ENCODE results near the gene MCC.
"Not testable (repeated sequence)": the region's sequence is repeated elsewhere in the genome, so short reads cannot be mapped to it uniquely, and the experiment has no call there.

MCC gene

GRCh38 chr5:113489299-113489698 lies 1.0 kb upstream of the MCC start:
- no peak for DNase-seq

GRCh38 chr5:113488645-113489184 lies 462 bp upstream of the MCC start:
- no peak for DNase-seq

GRCh38 chr5:113487416-113487780 lies 855 bp downstream of the MCC start:
- no peak for DNase-seq

GRCh38 chr5:113480243-113480642 lies 8.0 kb downstream of the MCC start:
- DNase-seq: no peak

GRCh38 chr5:113478691-113479090 lies 9.6 kb downstream of the MCC start:
- no peak for DNase-seq

GRCh38 chr5:113474100-113474728 lies 14.0 kb downstream of the MCC start:
- no peak for DNase-seq

GRCh38 chr5:113463032-113463431 lies 25.2 kb downstream of the MCC start:
- DNase-seq: no peak

GRCh38 chr5:113457106-113457505 lies 31.1 kb downstream of the MCC start:
- DNase-seq: not testable (repeated sequence)

GRCh38 chr5:113452941-113453340 lies 35.3 kb downstream of the MCC start:
- DNase-seq: no peak

GRCh38 chr5:113451797-113452196 lies 36.5 kb downstream of the MCC start:
- no peak for DNase-seq

GRCh38 chr5:113450929-113451328 lies 37.3 kb downstream of the MCC start:
- no peak for DNase-seq

GRCh38 chr5:113450462-113450861 lies 37.8 kb downstream of the MCC start:
- no peak for DNase-seq

- DNase-seq: no peak
These were observed 40.0 kb downstream of the MCC start for GRCh38 chr5:113448252-113448651.

- DNase-seq: no peak
These were observed 40.7 kb downstream of the MCC start for GRCh38 chr5:113447498-113448050.

- no peak for DNase-seq
These were observed 41.8 kb downstream of the MCC start for GRCh38 chr5:113446358-113446927.

GRCh38 chr5:113437111-113437510 lies 51.1 kb downstream of the MCC start:
- DNase-seq: no peak

GRCh38 chr5:113435575-113435974 lies 52.7 kb downstream of the MCC start:
- no peak for DNase-seq

GRCh38 chr5:113434889-113435288 lies 53.4 kb downstream of the MCC start, which contains the start of gene TSSK1B:
Gene TSSK1B (minus strand): TSS chr5:113434989. CDS start chr5:113434839, 150 bp downstream.
- no peak for DNase-seq

GRCh38 chr5:113433862-113434612 lies 54.2 kb downstream of the MCC start:
- DNase-seq: no peak

- no peak for DNase-seq
These were observed 55.2 kb downstream of the MCC start for GRCh38 chr5:113433071-113433470.

GRCh38 chr5:113427871-113428574 lies 60.2 kb downstream of the MCC start:
- DNase-seq: no peak

- DNase-seq: no peak
These were observed 62.3 kb downstream of the MCC start for GRCh38 chr5:113425909-113426308.

GRCh38 chr5:113421693-113422092 lies 66.6 kb downstream of the MCC start:
- no peak for DNase-seq

Data from activated CD4-positive, alpha-beta T cell treated with anti-CD3 and anti-CD28 coated beads, Interleukin-2, amount 50 U/mL, for 4 hours (primary cell).